Stimulated activated CD4-positive, alpha-beta T cell treated with anti-CD3 and anti-CD28 coated beads, Interleukin-2, amount 100 ng/mL, for 24 hours (primary cell): ENCODE measurements around the gene ACER3.
"Not testable (repeated sequence)": the region's sequence is repeated elsewhere in the genome, so short reads cannot be mapped to it uniquely, and the experiment has no call there.

Experiments used
- DNase-seq, 2 donors: peaks; one replicate each; pipeline ENCODE4 v3.0.0-alpha.2; 2020

The ACER3 gene

DNA sequence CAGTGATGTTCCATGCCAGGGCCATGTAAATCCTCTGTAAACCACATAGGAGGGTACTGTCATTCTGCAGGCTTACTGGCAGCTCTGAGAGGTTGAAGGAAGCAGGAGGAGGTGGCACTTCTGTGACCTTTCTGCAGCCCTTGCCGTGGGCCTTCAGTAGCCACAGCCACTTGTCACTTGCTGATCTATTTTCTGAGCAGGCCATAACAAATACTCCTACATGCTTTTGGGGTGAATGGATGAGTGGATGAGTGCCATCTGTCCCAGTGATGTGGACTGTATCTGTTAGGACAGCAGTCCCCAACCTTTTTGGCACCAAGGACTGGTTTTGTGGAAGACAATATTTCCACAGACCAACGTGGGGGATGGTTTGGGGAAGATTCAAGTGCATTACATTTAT lies 183.6 kb downstream of the ACER3 start:
- no peak for DNase-seq

DNA sequence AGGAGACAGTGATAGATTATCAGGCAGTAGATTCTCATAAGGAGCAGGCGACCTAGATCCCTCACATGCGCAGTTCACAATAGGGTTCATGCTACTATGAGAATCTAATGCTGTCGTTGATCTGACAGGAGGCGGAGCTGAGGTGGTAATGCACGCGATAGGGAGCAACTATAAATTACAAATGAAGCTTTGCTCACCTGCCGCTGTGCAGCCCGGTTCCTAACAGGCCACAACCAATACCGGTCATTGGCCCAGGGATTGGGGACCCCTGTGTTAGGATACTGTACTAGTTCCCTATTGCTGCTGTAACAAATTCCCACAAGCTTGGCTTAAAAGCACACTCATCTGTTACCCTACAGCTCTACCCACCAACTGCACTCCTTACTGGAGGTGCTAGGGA lies 184.2 kb downstream of the ACER3 start:
- no peak for DNase-seq

DNA sequence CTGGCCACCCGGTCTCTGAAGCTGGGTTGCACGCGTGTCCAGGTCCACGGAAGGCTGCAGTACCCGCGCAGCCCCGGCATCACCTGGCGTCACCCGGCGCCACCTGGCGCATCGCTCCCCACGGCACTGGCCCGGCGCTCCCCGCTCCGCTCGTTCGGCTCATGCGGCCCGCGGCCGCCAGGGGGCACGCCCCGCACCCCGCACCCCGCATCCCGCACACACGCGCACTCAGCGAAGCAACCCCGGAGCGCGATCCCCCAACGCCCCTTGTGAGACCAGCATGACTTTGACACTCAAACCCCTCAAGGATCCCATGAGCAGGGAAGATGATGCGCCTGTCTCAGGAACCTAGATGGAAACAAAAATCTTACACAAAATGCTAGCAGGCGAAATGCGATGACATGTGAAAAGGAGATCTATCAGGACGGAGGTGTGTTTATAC lies 185.4 kb downstream of the ACER3 start:
- DNase-seq, result peak; percentile 65 to 74

- peak; percentile 57 to 79 for DNase-seq
These were observed 186.5 kb downstream of the ACER3 start for GRCh38 chr11:77047007-77047927.

- not testable (repeated sequence) for DNase-seq
These were observed 187.3 kb downstream of the ACER3 start for GRCh38 chr11:77047928-77048446.

DNA sequence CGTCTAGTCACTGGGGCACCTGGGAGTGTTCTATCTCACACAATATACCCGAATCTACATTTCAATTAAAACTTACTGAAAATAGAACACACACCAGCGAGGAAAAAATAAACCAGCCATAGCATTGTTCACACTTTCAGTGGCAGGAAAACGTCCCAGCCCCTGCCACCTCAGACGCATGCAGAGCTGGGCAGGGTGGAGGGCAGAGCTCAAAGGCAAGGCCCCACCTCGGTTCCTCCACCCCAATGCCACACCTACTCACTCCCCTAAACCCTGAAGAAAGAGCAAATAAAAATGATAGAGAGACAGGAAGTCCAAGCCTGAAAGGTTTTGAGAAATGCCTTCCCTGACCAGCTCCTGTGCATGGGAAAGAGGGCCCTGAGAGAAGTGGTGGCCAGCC lies 188.3 kb downstream of the ACER3 start:
- no peak for DNase-seq

DNA sequence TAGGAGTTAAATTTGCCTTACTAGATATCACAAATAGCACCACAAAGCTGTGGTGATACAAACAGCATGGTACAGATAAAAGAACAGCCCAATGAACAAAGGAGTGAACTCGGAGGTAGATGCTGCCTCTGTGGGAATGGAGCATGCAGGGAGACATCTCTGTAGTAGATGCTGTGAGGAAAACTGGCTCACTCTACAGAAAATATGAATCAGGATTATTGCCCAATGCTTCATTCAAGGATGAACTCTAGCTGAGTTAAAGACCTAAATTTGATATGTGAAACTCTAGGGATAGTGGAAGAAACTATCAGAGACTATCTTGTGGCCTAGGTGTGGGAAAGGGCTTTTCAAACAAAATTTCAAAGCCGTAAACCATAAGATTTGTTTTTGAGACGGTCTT lies 190.8 kb downstream of the ACER3 start:
- DNase-seq, result no peak

DNA sequence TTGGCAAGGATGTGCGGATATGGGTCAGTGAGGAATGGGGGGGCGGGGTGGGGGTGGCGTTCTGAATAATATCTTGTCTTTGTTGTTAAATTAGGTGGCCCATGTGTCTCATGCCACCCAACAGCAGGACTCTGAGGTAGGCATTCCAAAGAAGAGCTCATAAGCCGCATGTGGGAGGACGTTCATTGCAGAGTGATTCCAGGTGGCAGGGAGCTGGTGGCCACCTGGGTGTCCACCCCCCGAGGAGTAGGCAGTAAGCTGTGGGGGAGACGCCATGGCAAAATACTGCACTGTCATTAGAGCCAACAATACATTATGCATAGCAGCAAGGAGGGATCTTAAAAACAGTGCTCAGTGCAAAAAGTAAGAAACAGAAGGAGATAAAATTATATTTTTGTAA lies 191.8 kb downstream of the ACER3 start:
- no peak for DNase-seq

DNA sequence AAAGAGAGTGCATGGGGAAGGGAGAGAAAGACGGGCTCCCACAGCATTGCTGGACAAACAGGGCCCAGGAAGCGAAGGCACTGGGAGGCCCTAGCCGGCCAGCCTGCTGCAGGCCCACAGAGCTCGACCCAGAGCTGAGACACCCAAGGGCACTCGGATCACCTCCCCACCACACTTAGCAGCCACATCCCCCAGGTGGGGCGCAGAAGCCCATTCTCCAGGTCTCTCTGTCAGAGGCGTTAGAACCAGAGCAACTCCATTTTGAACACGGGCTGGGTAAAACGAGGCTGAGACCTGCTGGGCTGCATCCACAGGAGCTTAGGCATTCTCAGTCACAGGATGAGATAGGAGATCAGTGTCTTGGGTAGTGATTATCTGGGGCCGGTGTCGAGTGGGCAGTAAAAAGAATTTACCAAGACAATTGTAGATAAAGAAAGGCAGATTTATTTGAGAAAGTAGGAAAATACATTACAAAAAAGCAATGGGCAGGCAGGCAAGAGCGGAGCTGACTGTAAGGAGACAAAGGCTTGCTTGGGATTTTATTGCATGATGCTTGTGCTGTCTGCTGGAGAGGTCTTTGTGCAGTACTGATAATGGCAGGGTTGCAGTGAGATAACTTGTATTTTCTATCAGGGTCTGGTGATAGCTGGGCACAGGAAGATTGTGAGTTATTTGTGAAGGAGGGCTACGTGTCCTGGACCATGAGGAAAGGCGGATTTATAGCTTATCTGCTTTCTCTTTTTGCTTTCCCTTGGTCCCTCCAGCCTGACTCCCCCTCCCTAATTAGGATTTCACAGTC lies 192.7 kb downstream of the ACER3 start:
- no peak for DNase-seq

GRCh38 chr11:77054084-77054483 lies 193.4 kb downstream of the ACER3 start:
- DNase-seq, result no peak

DNA sequence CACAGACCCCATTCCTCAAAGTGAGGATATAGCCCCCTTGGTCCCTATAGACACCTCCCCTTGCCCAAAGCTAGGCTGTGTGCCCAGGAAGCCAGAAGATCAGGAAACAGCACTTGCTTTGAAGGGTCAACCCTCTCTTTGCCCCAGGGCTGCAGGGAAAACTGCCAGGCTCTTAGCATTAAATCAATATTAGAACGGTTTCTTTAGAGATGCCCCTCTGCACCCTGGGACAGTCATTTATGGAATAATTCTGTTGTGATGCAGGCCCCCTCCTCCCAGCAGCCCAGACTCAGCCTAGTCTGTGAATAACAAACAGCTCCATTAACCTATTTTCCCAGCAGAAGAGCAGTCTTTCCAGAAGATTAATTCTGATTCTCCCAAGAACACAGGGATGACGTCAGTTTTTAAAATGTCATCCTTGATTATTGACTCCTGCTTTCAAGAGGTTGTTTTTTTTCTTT lies 194.4 kb downstream of the ACER3 start:
- DNase-seq, result no peak

GRCh38 chr11:77055913-77056312 lies 195.2 kb downstream of the ACER3 start:
- DNase-seq, result no peak

- DNase-seq, result no peak
These were observed 196.2 kb downstream of the ACER3 start for GRCh38 chr11:77056814-77057402.

- DNase-seq, result no peak
These were observed 197.3 kb downstream of the ACER3 start for GRCh38 chr11:77057938-77058474.

- no peak for DNase-seq
These were observed 198.2 kb downstream of the ACER3 start for GRCh38 chr11:77058900-77059299.

GRCh38 chr11:77059806-77060205 lies 199.1 kb downstream of the ACER3 start:
- no peak for DNase-seq

DNA sequence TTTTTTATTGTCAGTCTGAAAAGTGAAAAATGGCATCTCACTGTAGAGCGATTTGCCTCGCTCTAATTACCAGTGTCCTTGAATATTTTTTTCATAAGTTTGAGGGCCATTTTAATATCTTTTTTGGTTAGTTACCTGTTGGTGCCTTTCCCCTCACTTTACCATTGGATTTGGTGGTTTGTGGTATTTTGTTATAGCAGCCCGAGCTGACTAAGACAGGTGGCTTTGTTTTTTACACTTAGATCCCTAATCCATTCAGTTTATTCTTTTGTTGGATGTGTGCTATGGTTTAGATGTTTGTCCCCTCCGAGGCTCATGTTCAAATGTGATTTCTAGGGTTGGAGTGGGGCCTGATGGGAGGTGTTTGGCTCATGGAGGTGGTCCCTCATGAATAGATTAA lies 199.5 kb downstream of the ACER3 start:
- DNase-seq, result no peak

DNA sequence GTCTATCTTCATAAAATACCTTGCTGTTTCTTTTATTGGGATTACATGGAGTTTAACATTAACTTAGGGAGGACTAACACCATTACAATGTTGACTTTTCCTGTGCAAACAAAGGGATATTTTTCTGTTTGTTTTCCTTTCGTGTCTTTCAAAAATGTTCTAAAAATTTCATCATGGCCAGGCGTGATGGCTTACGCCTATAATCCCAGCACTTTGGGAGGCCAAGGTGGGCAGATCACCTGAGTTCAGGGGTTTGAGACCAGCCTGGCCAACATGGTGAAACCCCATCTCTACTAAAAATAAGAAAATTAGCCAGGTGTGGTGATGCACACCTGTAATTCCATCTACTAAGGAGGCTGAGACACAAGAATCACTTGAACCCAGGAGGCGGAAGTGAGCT lies 200.5 kb downstream of the ACER3 start:
- DNase-seq, result not testable (repeated sequence)

- DNase-seq, result no peak
These were observed 202.2 kb downstream of the ACER3 start for GRCh38 chr11:77062924-77063323.

DNA sequence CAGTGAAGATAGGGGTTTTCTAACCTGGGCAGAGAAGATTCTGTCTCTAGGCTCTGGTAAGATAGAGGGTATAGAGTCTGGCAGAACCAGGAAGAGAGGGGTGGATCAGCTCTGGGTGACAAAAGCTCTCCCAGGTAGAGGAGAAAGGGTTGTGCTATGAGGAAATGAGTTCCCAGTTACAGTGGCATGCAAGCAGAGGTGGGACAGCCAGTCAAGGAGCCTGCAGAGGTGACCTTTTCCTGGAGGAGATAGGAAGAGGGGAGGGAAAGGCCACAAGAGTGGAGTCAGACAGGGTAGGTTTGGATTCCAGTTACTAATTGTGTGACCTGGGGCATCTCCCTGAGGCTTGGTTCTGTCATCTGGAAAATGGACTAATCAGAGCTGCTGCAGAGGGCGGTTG lies 202.7 kb downstream of the ACER3 start:
- DNase-seq, result no peak

DNA sequence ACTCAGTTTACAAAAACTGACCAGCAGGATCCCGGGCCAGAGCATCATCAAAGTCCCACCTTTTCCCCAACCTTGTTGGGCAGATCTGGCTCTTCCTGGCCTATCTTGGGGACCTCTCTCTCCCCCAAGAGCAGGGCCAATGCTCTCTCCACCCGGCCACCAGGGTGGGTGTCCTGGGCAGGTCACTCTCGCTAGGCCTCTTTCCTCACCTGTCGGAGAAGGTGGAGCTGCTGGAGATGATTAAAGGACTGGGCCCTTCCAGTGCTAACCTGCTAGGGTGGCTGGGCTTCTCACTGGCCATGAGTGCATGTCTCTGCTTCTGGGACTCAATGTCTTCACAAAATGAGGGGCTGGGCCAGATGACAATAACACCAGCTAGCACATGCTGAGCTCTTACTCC lies 203.1 kb downstream of the ACER3 start:
- DNase-seq, result no peak

DNA sequence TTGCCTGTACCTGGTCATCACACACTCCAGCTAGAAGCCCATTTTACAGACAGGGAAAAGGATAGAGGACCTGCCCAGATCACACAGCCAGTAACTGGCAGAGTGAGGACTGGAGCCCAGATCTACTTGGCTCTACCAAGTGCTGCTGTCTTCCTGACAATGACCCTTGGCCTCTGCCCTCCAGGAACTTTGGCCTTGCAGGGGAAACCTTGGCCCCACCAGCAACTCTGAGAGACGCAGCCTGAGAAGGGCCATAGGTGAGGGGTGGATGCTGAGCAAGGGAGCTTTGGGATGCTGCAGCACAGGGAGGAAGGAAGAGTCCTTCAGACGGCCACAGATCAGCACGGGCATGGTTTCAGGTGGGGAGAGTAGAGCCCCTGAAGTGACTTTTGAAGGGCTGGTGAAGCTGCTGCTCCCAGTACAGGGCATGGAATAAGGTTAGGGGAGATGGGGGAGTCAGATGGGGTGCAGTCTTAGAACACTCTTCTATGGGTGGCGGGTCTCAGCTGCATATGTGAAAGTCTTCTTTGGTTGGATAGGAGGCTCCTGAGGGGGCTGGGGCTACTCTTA lies 204.0 kb downstream of the ACER3 start:
- DNase-seq, result no peak

GRCh38 chr11:77065878-77066228 lies 205.1 kb downstream of the ACER3 start:
- DNase-seq, result peak in 1 of 2 donors; percentile 29
